Stimulated activated CD4-positive, alpha-beta T cell treated with anti-CD3 and anti-CD28 coated beads, Interleukin-15, amount 100 ng/mL, for 24 hours (primary cell): ENCODE results near the gene GAL3ST1.

ENCODE experiments used
- DNase-seq: peaks from one replicate; pipeline ENCODE4 v3.0.0-alpha.2; 2020

The GAL3ST1 gene

DNA sequence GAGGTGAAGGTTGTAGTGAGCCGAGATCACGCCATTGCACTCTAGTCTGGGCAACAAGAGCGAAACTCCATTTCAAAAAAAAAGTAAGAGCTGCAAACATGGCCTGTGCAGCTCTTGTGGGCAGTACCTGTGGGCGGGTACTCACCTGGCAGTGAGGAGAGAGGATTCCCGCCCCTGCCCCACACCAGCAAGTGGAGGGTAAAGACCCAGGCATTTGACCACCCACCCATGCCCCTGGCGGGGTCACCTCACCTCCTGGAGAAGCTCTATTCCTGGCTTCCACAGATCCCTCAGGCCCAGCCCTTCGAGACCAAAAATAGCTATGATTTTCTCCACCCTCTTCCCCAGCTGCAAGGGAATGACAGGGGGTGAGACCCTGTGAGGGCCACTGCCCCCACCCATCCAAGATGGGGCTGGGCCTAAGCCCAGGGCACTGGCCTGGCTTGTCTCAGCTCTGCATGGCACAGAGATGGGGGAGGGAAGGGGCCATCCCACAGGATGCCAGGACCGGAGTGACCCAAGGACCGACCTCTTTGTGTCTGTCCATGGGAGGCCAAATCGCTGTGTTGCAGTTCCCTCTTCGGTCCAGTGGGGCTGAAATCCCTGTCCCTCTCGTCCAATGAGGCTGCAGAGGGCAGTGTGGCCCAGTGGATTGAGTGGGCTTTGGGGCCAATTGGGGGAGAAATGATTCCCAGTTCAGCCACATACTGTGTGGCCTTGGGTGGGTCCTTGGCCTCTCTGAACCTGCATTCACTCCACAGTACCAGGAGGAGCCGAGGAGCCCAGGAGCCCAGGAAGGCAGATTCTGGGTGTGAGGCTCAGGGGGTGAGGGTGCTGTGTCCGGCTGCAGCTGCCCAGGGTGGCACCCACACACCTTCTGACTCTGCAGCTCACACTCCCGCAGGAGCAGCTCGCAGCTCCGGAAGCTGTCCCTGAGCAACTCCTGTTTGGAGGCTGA is 42.5 kb downstream of the GAL3ST1 start:
- no peak for DNase-seq

- no peak for DNase-seq
Measured at GRCh38 chr22:30526656-30527055, 47.8 kb downstream of the GAL3ST1 start.

- no peak for DNase-seq
Measured at GRCh38 chr22:30523646-30524489, 50.6 kb downstream of the GAL3ST1 start.

- no peak for DNase-seq
Measured at GRCh38 chr22:30521368-30522156, 52.9 kb downstream of the GAL3ST1 start.

GRCh38 chr22:30519842-30520425 is 54.5 kb downstream of the GAL3ST1 start:
- DNase-seq: no peak

- no peak for DNase-seq
Measured at GRCh38 chr22:30516731-30517130, 57.7 kb downstream of the GAL3ST1 start.

DNA sequence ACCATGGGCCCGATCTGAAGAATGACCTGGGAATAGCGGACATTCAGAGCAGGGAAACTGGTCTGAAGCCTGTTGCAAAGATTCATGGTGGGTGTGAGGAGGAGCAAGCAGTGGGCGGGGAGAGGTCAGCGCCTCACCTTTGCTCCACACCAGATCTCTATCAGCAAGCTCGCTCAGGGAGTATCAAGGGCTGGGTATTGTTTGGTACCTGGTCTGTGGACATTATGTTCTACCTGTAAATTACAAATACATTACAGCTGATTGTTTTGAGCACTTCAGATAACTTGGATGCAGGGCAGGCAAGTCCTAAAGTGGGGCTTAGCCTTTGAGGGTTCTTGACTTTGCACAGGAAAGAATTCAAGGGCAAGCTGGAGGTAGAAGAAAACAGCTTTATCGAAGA is 58.2 kb downstream of the GAL3ST1 start:
- no peak for DNase-seq

- DNase-seq: no peak
Measured at GRCh38 chr22:30514252-30514651, 60.2 kb downstream of the GAL3ST1 start.

- no peak for DNase-seq
Measured at GRCh38 chr22:30513462-30513861, 61.0 kb downstream of the GAL3ST1 start.

GRCh38 chr22:30511911-30512310 is 62.6 kb downstream of the GAL3ST1 start:
- DNase-seq: no peak

DNA sequence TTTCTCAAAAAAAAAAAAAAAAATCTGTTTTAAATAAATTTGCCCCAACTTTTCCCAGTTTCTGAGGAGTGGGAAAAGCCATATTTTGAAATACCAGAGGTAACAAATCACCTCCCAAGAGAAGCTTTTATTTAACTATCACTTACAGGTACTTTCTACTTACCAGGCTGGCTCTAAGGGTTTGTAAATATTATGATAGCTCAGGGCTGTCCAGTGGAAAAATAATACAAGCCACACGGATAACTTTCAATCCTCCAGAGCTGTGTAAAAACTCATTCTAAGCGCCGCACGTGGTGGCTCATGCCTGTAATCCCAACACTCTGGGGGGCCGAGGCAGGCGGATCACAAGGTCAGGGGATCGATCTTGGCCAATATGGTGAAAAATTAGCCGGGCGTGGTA is 63.4 kb downstream of the GAL3ST1 start:
- DNase-seq: no peak

- DNase-seq: no peak
Measured at GRCh38 chr22:30508216-30508615, 66.2 kb downstream of the GAL3ST1 start.

- DNase-seq: no peak
Measured at GRCh38 chr22:30507670-30508069, 66.8 kb downstream of the GAL3ST1 start.

DNA sequence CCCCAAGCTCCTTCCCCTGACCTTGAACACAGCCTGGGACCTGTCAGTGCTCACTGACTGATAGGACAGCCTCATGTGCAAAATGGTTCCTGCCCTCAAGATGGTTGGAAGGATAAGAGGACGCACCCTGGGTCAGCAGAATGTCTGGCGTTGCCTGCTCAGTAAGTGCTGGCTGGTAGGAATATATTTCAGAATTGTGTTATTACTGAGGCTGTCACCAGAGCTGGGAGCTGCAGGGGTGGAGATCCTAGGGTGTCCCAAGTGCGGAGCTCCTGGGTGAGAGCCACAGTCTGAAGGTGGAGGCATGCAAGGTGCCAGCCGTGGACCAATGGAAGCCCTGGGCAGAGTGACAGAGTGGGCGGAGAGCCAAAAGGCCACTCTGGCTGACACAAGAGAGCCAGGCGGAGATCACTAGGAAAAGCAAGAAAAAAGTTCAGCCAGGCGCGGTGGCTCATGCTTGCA is 67.9 kb downstream of the GAL3ST1 start:
- no peak for DNase-seq
